Measurements from ENCODE around the gene CDAN1.
"Not testable (repeated sequence)": the region's sequence is repeated elsewhere in the genome, so short reads cannot be mapped to it uniquely, and the experiment has no call there.

CDAN1 gene, protein sequence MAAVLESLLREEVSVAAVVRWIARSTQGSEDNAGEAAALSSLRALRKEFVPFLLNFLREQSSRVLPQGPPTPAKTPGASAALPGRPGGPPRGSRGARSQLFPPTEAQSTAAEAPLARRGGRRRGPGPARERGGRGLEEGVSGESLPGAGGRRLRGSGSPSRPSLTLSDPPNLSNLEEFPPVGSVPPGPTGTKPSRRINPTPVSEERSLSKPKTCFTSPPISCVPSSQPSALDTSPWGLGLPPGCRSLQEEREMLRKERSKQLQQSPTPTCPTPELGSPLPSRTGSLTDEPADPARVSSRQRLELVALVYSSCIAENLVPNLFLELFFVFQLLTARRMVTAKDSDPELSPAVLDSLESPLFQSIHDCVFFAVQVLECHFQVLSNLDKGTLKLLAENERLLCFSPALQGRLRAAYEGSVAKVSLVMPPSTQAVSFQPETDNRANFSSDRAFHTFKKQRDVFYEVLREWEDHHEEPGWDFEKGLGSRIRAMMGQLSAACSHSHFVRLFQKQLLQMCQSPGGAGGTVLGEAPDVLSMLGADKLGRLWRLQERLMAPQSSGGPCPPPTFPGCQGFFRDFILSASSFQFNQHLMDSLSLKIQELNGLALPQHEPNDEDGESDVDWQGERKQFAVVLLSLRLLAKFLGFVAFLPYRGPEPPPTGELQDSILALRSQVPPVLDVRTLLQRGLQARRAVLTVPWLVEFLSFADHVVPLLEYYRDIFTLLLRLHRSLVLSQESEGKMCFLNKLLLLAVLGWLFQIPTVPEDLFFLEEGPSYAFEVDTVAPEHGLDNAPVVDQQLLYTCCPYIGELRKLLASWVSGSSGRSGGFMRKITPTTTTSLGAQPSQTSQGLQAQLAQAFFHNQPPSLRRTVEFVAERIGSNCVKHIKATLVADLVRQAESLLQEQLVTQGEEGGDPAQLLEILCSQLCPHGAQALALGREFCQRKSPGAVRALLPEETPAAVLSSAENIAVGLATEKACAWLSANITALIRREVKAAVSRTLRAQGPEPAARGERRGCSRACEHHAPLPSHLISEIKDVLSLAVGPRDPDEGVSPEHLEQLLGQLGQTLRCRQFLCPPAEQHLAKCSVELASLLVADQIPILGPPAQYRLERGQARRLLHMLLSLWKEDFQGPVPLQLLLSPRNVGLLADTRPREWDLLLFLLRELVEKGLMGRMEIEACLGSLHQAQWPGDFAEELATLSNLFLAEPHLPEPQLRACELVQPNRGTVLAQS

DNA sequence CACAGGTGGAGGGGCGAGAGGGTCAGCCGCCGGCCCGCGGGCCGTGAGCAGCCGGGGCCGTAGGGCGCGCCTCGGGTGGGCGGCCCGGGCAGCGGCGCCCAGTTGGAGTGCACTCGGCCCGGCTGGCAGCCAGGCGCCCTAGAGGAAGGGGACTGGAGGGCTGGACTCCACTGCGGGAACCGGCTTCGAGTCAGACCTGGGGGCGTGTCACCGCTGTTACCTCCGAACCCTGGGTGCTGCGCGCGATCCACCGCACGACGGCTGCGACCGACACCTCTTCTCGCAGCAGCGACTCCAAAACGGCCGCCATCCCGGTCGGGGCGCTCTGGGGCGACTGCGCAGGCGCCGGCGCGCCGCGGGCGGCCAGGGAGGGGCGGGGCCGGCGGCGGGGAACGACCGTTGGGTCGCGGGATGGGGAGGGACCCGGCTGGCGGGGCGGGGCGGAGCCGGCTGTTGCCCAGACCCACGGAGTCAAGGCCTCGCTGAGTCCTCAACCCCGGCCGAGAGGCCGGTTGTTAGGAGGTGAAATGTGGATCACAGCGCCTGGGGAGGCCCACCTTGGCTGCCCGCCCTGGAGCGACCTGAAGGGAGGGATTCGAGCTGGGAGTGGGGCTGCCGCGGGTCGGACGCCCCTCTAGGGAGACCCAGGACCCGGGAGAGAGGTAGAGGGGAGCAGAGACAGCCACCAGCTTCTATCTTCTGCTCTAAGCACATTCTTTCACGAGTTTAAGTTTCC is at the start of gene CDAN1:
Gene CDAN1, minus strand, starts transcription at position 336 of the 736 bp plus-strand sequence. Its CDS starts 26 bp downstream, at position 310.
- DNase-seq (ENCODE audit: low spot score) = peak; percentile 88

- no peak for DNase-seq (ENCODE audit: low spot score)
Observed at GRCh38 chr15:42785569-42785968, 48.6 kb upstream of the CDAN1 start.

DNA sequence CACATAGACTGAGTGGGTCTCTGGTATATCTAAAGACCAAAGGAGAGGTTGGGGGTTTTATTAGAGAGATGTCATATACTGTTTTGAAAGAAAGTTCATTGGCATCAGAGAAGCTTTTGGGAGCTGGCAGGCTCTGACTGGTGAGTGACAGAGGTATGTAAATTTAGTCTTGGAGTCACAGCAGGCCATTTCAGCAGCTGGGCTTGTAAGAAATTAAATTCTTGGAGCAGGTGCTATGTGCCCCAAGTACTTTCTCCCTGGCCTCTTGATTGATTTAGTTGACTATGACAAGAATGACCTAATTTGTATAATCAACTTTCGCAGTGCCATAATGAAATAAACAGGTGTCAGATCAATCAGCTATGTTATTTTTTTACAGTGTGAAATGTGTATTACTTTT is 47.8 kb upstream of the CDAN1 start:
- no peak for DNase-seq (ENCODE audit: low spot score)

- no peak for DNase-seq (ENCODE audit: low spot score)
Observed at GRCh38 chr15:42782716-42783115, 45.8 kb upstream of the CDAN1 start.

GRCh38 chr15:42775416-42775815 is 38.5 kb upstream of the CDAN1 start:
- DNase-seq (ENCODE audit: low spot score) = no peak

DNA sequence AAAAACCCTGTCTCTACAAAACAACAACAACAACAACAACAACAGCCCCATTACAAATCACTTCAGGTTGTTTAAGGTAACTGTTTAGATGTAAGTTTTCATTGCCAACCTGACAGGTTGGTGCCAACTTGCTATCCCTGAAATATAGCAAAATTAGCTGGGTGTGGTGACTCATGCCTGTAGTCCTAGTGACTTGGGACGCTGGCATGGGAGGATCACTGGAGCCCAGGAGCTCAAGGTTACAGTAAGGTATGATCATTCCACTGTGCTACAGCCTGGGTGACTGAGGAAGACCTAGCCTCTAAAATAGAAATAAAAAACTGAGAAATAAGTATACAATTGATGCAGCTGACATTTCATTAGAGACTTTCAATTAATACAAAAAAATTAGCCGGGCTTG is 36.0 kb upstream of the CDAN1 start:
- no peak for DNase-seq (ENCODE audit: low spot score)

- no peak for DNase-seq (ENCODE audit: low spot score)
Observed at GRCh38 chr15:42772144-42772543, 35.2 kb upstream of the CDAN1 start.

GRCh38 chr15:42766109-42766508 is 29.2 kb upstream of the CDAN1 start:
- DNase-seq (ENCODE audit: low spot score) = not testable (repeated sequence)

- DNase-seq (ENCODE audit: low spot score) = not testable (repeated sequence)
Observed at GRCh38 chr15:42764154-42764731, 27.3 kb upstream of the CDAN1 start.

DNA sequence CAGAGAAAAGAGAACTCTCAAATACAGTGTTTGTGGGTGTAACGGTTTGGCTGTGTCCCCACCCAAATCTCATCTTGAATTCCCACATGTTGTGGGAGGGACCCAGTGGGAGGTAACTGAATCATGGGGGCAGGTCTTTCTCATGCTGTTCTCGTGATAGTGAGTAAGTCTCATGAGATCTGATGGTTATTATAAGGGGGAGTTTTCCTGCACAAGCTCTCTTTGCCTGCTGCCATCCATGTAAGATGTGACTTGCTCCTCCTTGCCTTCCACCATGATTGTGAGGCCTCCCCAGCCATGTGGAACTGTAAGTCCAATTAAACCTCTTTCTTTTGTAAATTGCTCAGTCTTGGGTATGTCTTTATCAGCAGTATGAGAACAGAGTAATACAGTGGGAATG is 24.9 kb upstream of the CDAN1 start:
- not testable (repeated sequence) for DNase-seq (ENCODE audit: low spot score)

DNA sequence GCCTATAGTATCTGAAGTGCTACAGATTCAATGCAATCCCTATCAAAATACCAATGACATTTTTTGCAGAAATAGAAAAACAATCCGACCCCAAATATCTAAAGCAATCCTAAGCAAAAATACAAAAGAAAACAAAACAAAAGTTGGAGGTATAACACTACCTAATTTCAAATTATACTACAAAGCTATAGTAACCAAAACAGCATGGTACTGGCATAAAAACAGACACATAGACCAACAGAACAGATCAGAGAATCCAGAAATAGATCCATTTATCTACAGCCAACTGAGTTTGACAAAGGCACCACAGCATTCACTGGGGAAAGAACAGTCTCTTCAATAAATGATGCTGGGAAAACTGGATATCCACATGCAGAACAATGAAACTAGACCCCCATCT is 23.8 kb upstream of the CDAN1 start:
- no peak for DNase-seq (ENCODE audit: low spot score)

- DNase-seq (ENCODE audit: low spot score) = no peak
Observed at GRCh38 chr15:42759093-42759492, 22.2 kb upstream of the CDAN1 start.

- no peak for DNase-seq (ENCODE audit: low spot score)
Observed at GRCh38 chr15:42750306-42750705, 13.4 kb upstream of the CDAN1 start.

DNA sequence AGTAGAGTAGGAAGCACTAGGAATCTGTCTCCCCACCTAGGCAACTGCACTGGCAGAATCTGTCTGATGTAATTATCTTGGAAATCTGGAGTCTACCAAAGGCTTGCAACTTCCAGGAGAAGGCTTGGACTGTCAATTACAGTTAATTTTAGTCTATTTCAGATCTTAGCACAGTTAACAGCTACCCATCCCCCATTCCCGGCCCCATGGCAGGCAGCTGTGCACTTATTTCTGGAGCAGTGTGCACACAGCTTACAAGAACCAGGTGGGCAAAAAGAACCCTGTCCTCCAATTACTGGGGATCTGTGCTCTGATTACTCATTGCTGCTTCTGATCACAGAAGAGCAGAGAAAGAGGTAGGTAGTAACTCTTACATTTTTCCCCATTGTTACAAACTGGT is 12.3 kb upstream of the CDAN1 start:
- no peak for DNase-seq (ENCODE audit: low spot score)

DNA sequence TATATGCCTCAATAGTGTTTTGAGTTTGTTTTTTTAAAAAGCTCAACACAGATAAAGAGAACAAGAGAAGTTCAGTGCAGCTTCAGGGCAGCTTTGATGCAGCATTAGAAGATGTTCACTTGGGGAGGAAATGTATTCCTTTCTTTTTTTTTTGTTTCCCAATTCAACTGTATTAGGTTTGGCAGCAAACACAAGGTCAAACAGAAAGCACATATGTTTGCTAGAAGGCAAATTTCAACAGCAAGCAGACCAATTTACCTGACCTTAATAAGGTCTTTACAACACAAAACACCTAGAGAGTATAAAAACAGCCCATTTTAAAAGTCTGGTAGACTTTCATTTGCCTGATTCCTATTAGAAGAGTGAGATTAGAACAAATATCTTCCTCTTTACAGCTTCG is 7.3 kb upstream of the CDAN1 start:
- no peak for DNase-seq (ENCODE audit: low spot score)

GRCh38 chr15:42742149-42742548 is 5.2 kb upstream of the CDAN1 start:
- no peak for DNase-seq (ENCODE audit: low spot score)

GRCh38 chr15:42741710-42742109 is 4.8 kb upstream of the CDAN1 start:
- no peak for DNase-seq (ENCODE audit: low spot score)

- peak; percentile 68 for DNase-seq (ENCODE audit: low spot score)
Observed at GRCh38 chr15:42737529-42738328, 801 bp upstream of the CDAN1 start.

DNA sequence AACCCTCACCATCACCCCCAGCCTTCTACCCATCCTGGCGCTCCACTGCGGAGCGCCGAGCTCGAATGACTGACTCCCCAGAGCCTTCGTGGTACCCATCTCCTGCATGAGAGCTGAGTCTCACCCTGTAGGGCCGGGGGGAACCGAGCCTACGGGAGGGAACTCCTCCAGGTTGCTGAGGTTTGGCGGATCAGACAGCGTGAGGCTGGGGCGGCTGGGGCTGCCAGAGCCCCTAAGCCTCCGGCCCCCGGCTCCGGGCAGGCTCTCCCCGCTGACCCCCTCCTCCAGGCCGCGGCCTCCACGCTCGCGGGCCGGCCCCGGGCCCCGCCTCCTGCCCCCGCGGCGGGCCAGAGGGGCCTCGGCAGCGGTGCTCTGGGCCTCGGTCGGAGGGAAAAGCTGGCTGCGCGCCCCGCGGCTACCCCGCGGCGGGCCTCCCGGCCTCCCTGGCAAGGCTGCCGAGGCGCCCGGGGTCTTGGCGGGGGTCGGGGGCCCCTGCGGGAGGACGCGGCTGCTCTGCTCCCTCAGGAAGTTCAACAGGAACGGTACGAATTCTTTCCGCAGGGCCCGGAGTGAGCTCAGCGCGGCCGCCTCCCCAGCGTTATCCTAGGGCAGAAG is 643 bp downstream of the CDAN1 start:
- no peak for DNase-seq (ENCODE audit: low spot score)
